H1 (cell line): ENCODE data around the gene DOCK1.
A peak's percentile ranks its signal among the peaks of the same experiment; 100 is the strongest.

Source experiments
- CTCF ChIP-seq, 3 experiments: IDR thresholded peaks; 1 replicate in 2 of 3; 2 replicates in 1 of 3; pipeline versions ENCODE4 v1.5.1 to v1.6.1; 2011; ENCODE audit warnings: low read length in 3 of 3, mild to moderate bottlenecking in 3 of 3, inconsistent platforms in 2 of 3, low read depth in 1 of 3, moderate library complexity in 1 of 3; ENCODE audit not compliant: insufficient read depth in 1 of 3; ENCODE audit errors: control extremely low read depth in 1 of 3
- EP300 ChIP-seq, 2 experiments: IDR thresholded peaks; 1 replicate in 1 of 2; 2 replicates in 1 of 2; pipeline ENCODE4 v1.6.1; 2011 to 2012; ENCODE audit warnings: low read depth in 2 of 2, low read length in 2 of 2, mild to moderate bottlenecking in 2 of 2, borderline replicate concordance in 1 of 2, inconsistent platforms in 1 of 2, moderate library complexity in 1 of 2
- EZH2 ChIP-seq: fragments of 200-600 bp; sonication (generic); IDR thresholded peaks from 2 replicates; pipeline ENCODE4 v1.7.1; 2012; ENCODE audit warnings: low read depth, mild to moderate bottlenecking, moderate library complexity, low read length, inconsistent platforms; ENCODE audit not compliant: severe bottlenecking
- JUND ChIP-seq: IDR thresholded peaks from 2 replicates; pipeline ENCODE4 v1.6.1; 2011; ENCODE audit warnings: mild to moderate bottlenecking, improper control_type of control experiment, low read length
- NRF1 ChIP-seq: IDR thresholded peaks from 2 replicates; pipeline ENCODE4 v1.6.1; 2011; ENCODE audit warnings: mild to moderate bottlenecking, low read depth, low read length, improper control_type of control experiment
- POLR2A ChIP-seq, 2 experiments: IDR thresholded peaks; 1 replicate in 1 of 2; 2 replicates in 1 of 2; pipeline ENCODE4 v1.6.1; 2011; ENCODE audit warnings: low read depth in 2 of 2, low read length in 2 of 2, mild to moderate bottlenecking in 2 of 2; ENCODE audit errors: control extremely low read depth in 1 of 2
- POLR2AphosphoS5 ChIP-seq: IDR thresholded peaks from 2 replicates; pipeline ENCODE4 v1.6.1; 2011; ENCODE audit warnings: low read depth, low read length
- RBBP5 ChIP-seq: IDR thresholded peaks from 2 replicates; pipeline ENCODE4 v1.7.1; 2012; ENCODE audit warnings: low read depth, mild to moderate bottlenecking, inconsistent platforms, low read length, moderate library complexity, borderline replicate concordance
- RFX5 ChIP-seq: IDR thresholded peaks from 2 replicates; pipeline ENCODE4 v1.6.1; 2011; ENCODE audit warnings: low read depth, low read length, improper control_type of control experiment, borderline replicate concordance
- SIN3A ChIP-seq, 2 experiments: IDR thresholded peaks in 1 of 2; conservative IDR thresholded peaks in 1 of 2; 2 replicates each; pipeline ENCODE4 v1.6.1; 2011 to 2012; ENCODE audit warnings: low read length in 2 of 2, improper control_type of control experiment in 1 of 2, low read depth in 1 of 2, mild to moderate bottlenecking in 1 of 2
- SP1 ChIP-seq: IDR thresholded peaks from 2 replicates; pipeline ENCODE4 v1.6.1; 2011; ENCODE audit warnings: low read depth, low read length

GRCh38 chr10:127386606-127387327 lies 481.5 kb downstream of the DOCK1 start:
- no peak for TF ChIP-seq SP1
- no peak for TF ChIP-seq CTCF (IDR thresholded peaks at IDR 0.05; ENCODE audit: control extremely low read depth in 1 of 3, insufficient read depth in 1 of 3, low read depth in 1 of 3, low read length in 3 of 3)
- TF ChIP-seq EZH2: no peak
- no peak for TF ChIP-seq RFX5
- TF ChIP-seq NRF1: no peak
- TF ChIP-seq SIN3A (conservative IDR thresholded peaks at IDR 0.05 in 1 of 2, IDR thresholded peaks at IDR 0.05 in 1 of 2; ENCODE audit: low read depth in 1 of 2, low read length in 2 of 2): no peak
- no peak for TF ChIP-seq POLR2AphosphoS5
- no peak for TF ChIP-seq JUND
- no peak for TF ChIP-seq POLR2A (IDR thresholded peaks at IDR 0.05; ENCODE audit: control extremely low read depth in 1 of 2, low read depth in 2 of 2, low read length in 2 of 2)
- 0 out of 3 replicates have a peak, but pooled peaks of 1 of the 2 experiments have one; percentile 8 for TF ChIP-seq EP300 (IDR thresholded peaks at IDR 0.05; ENCODE audit: borderline replicate concordance in 1 of 2, low read depth in 2 of 2, low read length in 2 of 2)
- no peak for TF ChIP-seq RBBP5
